CD4-positive, CD25-positive, alpha-beta regulatory T cell (primary cell): Measurements from ENCODE around the gene ABHD17A. TPM values are rescaled to one million over a fixed set of nuclear protein-coding genes. Genes with fewer than 3 reads are reported as not detected.

Experiments
- ATAC-seq, 2 donors: fragments of 150-1000 bp; cut with Tn5 transposase; one replicate each; pipeline ENCODE4 v1.10.0; 2021; ENCODE audit warnings: low read depth in 2 of 2, moderate number of reproducible peaks in 2 of 2, moderate library complexity in 1 of 2
- DNase-seq, 3 donors: peaks; one replicate each; pipeline versions ENCODE4 v3.0.0 to v3.0.0-alpha.2; 2012 to 2022; ENCODE audit warnings: mixed read lengths in 1 of 3
- H3K27ac ChIP-seq: one replicate; pipeline ENCODE4 v1.7.0; 2013; ENCODE audit warnings: mild to moderate bottlenecking, low read length; ENCODE audit not compliant: insufficient read depth, poor library complexity, severe bottlenecking
- H3K27me3 ChIP-seq: one replicate; pipeline ENCODE4 v1.7.0; 2013; ENCODE audit warnings: low read length; ENCODE audit not compliant: control insufficient read depth, insufficient read depth
- H3K36me3 ChIP-seq: one replicate; pipeline ENCODE4 v1.7.0; 2013; ENCODE audit warnings: mild to moderate bottlenecking, low read length, moderate library complexity; ENCODE audit not compliant: control insufficient read depth, insufficient read depth
- H3K4me1 ChIP-seq: 2 replicates; pipeline ENCODE4 v1.7.0; 2013; ENCODE audit warnings: mild to moderate bottlenecking, low read length; ENCODE audit not compliant: insufficient read depth, control insufficient read depth, poor library complexity, severe bottlenecking
- H3K4me3 ChIP-seq: one replicate; pipeline ENCODE4 v1.7.0; 2013; ENCODE audit warnings: low read depth, mild to moderate bottlenecking, low read length, moderate library complexity
- H3K9me3 ChIP-seq, 2 experiments: 1 replicate in 1 of 2; 2 replicates in 1 of 2; pipeline ENCODE4 v1.7.0; 2013; ENCODE audit warnings: low read length in 2 of 2, mild to moderate bottlenecking in 1 of 2, moderate library complexity in 1 of 2; ENCODE audit not compliant: control insufficient read depth in 2 of 2
- H3K27ac Mint-ChIP-seq, 3 donors: one replicate each; pipeline ENCODE4 v1.8.0; 2020 to 2022; ENCODE audit warnings: mild to moderate bottlenecking in 3 of 3, mixed read lengths in 3 of 3, moderate library complexity in 2 of 3
- H3K27me3 Mint-ChIP-seq: one replicate; pipeline ENCODE4 v1.8.0; 2022; ENCODE audit warnings: mild to moderate bottlenecking, mixed read lengths
- H3K36me3 Mint-ChIP-seq: one replicate; pipeline ENCODE4 v1.8.0; 2020; ENCODE audit warnings: mixed read lengths
- H3K4me1 Mint-ChIP-seq, 4 donors: one replicate each; pipeline ENCODE4 v1.8.0; 2020 to 2022; ENCODE audit warnings: mixed read lengths in 4 of 4, mild to moderate bottlenecking in 1 of 4
- H3K4me3 Mint-ChIP-seq, 4 donors: one replicate each; pipeline ENCODE4 v1.8.0; 2020 to 2022; ENCODE audit warnings: mild to moderate bottlenecking in 4 of 4, mixed read lengths in 4 of 4, moderate library complexity in 3 of 4
- H3K9me3 Mint-ChIP-seq, 7 donors: one replicate each; pipeline ENCODE4 v1.8.0; 2020 to 2022; ENCODE audit warnings: mixed read lengths in 7 of 7, mild to moderate bottlenecking in 3 of 7, moderate library complexity in 2 of 7
- polyA plus RNA-seq, 4 donors: library from polyadenylated mRNA; unstranded; fragments of 300-500 nt; fragmentation: Illumina TruSeq; gene quantifications; one replicate each; pipeline ENCODE4 v1.2.3, GENCODE V29; 2021
- total RNA-seq: library from RNA; stranded (reverse); gene quantifications from one replicate; pipeline ENCODE4 v1.2.3, GENCODE V29; 2022

ABHD17A gene
- total and polyA plus RNA-seq, 5 donors from 2014 or later: 139 to 202 (median 152) TPM

GRCh38 chr19:1856698-1857603 is 28.3 kb downstream of the ABHD17A start:
- DNase-seq (peak in 2 of 3 donors; percentile 45 to 54), ATAC-seq (peak; percentile 4 to 14)
- H3K27ac Mint-ChIP-seq: peak overlapping the region in 2 of 3 donors; percentile 20 to 90
- H3K36me3 Mint-ChIP-seq: peaks cover 3% of the 10 kb centered on the region
- peaks cover 0 to 65% (median 22%) of the 10 kb centered on the region in 4 donors for H3K4me1 Mint-ChIP-seq
- no peaks in the 10 kb centered on the region for H3K27me3 Mint-ChIP-seq
- H3K4me3 Mint-ChIP-seq: peak overlapping the region; percentile 86 to 91 (median 90)
- H3K9me3 ChIP-seq: no peaks in the 10 kb centered on the region
- no peaks in the 10 kb centered on the region for H3K36me3 ChIP-seq
- H3K4me1 ChIP-seq: peaks cover 98% of the 10 kb centered on the region
- H3K4me3 ChIP-seq: peak overlapping the region; percentile 59
- H3K9me3 Mint-ChIP-seq: no peaks in the 10 kb centered on the region
- H3K27ac ChIP-seq: peak overlapping the region; percentile 81
- H3K27me3 ChIP-seq: no peaks in the 10 kb centered on the region

- peaks cover 98% of the 10 kb centered on the region for H3K4me1 ChIP-seq
- Mint-ChIP-seq H3K9me3 (no peaks in the 10 kb centered on the region), H3K27ac (peak overlapping the region; percentile 83 to 90 (median 86)), H3K4me3 (peak overlapping the region; percentile 86 to 91 (median 90)), H3K36me3 (peaks cover 3% of the 10 kb centered on the region), H3K4me1 (peaks cover 0 to 61% (median 19%) of the 10 kb centered on the region in 4 donors), H3K27me3 (no peaks in the 10 kb centered on the region)
- no peaks in the 10 kb centered on the region for H3K9me3 ChIP-seq
- H3K27me3 ChIP-seq: no peaks in the 10 kb centered on the region
- H3K4me3 ChIP-seq: peak overlapping the region; percentile 59
- H3K36me3 ChIP-seq: no peaks in the 10 kb centered on the region
- DNase-seq (peak in 1 of 3 donors; percentile 45), ATAC-seq (no peak)
- H3K27ac ChIP-seq: peak overlapping the region; percentile 81
These were observed 29.0 kb downstream of the ABHD17A start for GRCh38 chr19:1856345-1856697.

GRCh38 chr19:1855828-1856255 is 29.5 kb downstream of the ABHD17A start:
- peaks cover 96% of the 10 kb centered on the region for H3K4me1 ChIP-seq

GRCh38 chr19:1855040-1855827 is 30.1 kb downstream of the ABHD17A start:
- H3K4me1 Mint-ChIP-seq: peaks cover 0 to 62% (median 18%) of the 10 kb centered on the region in 4 donors
- Histone ChIP-seq H3K27me3 (no peaks in the 10 kb centered on the region), H3K4me1 (peaks cover 90% of the 10 kb centered on the region), H3K9me3 (no peaks in the 10 kb centered on the region), H3K36me3 (no peaks in the 10 kb centered on the region), H3K4me3 (peak overlapping the region; percentile 59), H3K27ac (peak overlapping the region; percentile 81)
- H3K4me3 Mint-ChIP-seq: peak overlapping the region; percentile 86 to 91 (median 90)
- H3K27ac Mint-ChIP-seq: peak overlapping the region; percentile 86 to 96 (median 90)
- H3K27me3 Mint-ChIP-seq: no peaks in the 10 kb centered on the region
- DNase-seq: peak; percentile 77 to 96 (median 79)
- peak; percentile 77 to 79 for ATAC-seq
- peaks cover 3% of the 10 kb centered on the region for H3K36me3 Mint-ChIP-seq
- no peaks in the 10 kb centered on the region for H3K9me3 Mint-ChIP-seq

More at GRCh38 chr19:1855828-1856255, 29.5 kb downstream of the ABHD17A start:
- Mint-ChIP-seq H3K4me3 (peak overlapping the region; percentile 86 to 91 (median 90)), H3K27ac (peak overlapping the region; percentile 83 to 90 (median 86)), H3K9me3 (no peaks in the 10 kb centered on the region), H3K27me3 (no peaks in the 10 kb centered on the region), H3K4me1 (peaks cover 0 to 61% (median 18%) of the 10 kb centered on the region in 4 donors), H3K36me3 (peaks cover 3% of the 10 kb centered on the region)
- Histone ChIP-seq H3K4me3 (peak overlapping the region; percentile 59), H3K9me3 (no peaks in the 10 kb centered on the region), H3K27ac (peak overlapping the region; percentile 81), H3K27me3 (no peaks in the 10 kb centered on the region), H3K36me3 (no peaks in the 10 kb centered on the region)
- ATAC-seq (peak in 1 of 2 donors; percentile 10), DNase-seq (peak in 2 of 3 donors; percentile 34 to 75)

GRCh38 chr19:1854542-1855039 is 30.7 kb downstream of the ABHD17A start:
- peak overlapping the region; percentile 79 to 96 (median 86) for H3K27ac Mint-ChIP-seq
- peak overlapping the region; percentile 64 to 91 (median 84) for H3K4me3 Mint-ChIP-seq
- Histone ChIP-seq H3K9me3 (no peaks in the 10 kb centered on the region), H3K27me3 (no peaks in the 10 kb centered on the region), H3K27ac (peak overlapping the region; percentile 81), H3K4me1 (peaks cover 84% of the 10 kb centered on the region), H3K4me3 (no peak overlapping the region), H3K36me3 (no peaks in the 10 kb centered on the region)
- no peaks in the 10 kb centered on the region for H3K9me3 Mint-ChIP-seq
- H3K27me3 Mint-ChIP-seq: no peaks in the 10 kb centered on the region
- H3K36me3 Mint-ChIP-seq: peaks cover 3% of the 10 kb centered on the region
- no peak for DNase-seq
- ATAC-seq: no peak
- H3K4me1 Mint-ChIP-seq: peaks cover 0 to 65% (median 20%) of the 10 kb centered on the region in 4 donors

- Mint-ChIP-seq H3K27ac (no peak overlapping the region), H3K36me3 (peaks cover 3% of the 10 kb centered on the region), H3K4me3 (peak overlapping the region in 1 of 4 donors; percentile 91), H3K9me3 (no peaks in the 10 kb centered on the region), H3K4me1 (peaks cover 0 to 65% (median 18%) of the 10 kb centered on the region in 4 donors), H3K27me3 (no peaks in the 10 kb centered on the region)
- Histone ChIP-seq H3K36me3 (no peaks in the 10 kb centered on the region), H3K4me3 (no peak overlapping the region), H3K27me3 (no peaks in the 10 kb centered on the region), H3K9me3 (no peaks in the 10 kb centered on the region), H3K27ac (no peak overlapping the region), H3K4me1 (peaks cover 80% of the 10 kb centered on the region)
- no peak for ATAC-seq
- no peak for DNase-seq
These were observed 31.2 kb downstream of the ABHD17A start for GRCh38 chr19:1854039-1854541.
